Measurements from ENCODE around the gene ARFGAP1. TPM values are rescaled to one million over a fixed set of nuclear protein-coding genes. Genes with fewer than 3 reads are reported as not detected.
A peak's percentile ranks its signal among the peaks of the same experiment; 100 is the strongest.

The ARFGAP1 gene
- total RNA-seq, 1 donor from 2014 or later: 44.7 TPM

DNA sequence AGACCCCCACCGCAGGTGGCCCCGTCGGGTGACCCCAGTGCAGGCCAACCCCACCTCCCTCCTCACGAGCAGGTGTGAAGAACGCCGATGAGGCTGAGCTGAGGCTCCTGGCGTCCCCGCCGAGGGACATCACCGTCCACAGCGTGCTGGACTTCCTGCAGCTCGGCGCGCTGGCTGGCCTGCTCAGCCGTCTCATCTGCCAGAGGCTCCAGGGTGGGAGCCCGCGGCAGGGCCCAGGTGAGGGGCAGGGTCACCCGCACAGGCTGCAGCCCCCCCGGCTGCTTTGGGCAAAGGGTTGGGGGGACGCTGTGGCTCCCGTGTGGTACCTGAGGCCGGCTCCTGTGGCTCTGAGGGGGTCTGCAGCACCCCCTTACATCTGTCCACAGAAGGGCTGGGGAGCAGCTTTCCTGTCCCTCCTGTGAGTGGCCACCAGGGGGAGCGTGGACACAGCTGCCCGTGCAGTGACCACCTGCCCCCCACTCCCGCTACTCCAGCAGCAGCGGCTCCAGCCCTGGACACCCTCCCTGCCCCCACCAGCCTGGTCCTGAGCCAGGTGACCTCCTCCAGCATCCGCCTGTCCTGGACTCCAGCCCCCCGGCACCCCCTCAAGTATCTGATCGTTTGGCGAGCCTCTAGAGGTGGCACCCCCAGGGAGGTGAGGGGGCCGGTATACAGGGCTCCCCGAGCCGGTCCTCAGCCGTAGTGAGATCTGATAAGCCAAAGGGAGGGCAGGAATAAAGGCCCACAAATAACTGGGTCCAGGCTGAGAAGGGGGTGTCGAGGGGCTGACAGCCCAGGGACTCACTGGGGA is 36.9 kb downstream of the ARFGAP1 start:
- DNase-seq (ENCODE audit: extremely low spot score in 2 of 2): no peak
- no peaks in the 10 kb centered on the region for H3K36me3 ChIP-seq
- TF ChIP-seq POLR2AphosphoS5 (IDR thresholded peaks at IDR 0.05; ENCODE audit: insufficient read depth in 1 of 2, low read depth in 1 of 2) (no peak), POLR2A (IDR thresholded peaks at IDR 0.05) (no peak)
- TF ChIP-seq, protein P1, sequence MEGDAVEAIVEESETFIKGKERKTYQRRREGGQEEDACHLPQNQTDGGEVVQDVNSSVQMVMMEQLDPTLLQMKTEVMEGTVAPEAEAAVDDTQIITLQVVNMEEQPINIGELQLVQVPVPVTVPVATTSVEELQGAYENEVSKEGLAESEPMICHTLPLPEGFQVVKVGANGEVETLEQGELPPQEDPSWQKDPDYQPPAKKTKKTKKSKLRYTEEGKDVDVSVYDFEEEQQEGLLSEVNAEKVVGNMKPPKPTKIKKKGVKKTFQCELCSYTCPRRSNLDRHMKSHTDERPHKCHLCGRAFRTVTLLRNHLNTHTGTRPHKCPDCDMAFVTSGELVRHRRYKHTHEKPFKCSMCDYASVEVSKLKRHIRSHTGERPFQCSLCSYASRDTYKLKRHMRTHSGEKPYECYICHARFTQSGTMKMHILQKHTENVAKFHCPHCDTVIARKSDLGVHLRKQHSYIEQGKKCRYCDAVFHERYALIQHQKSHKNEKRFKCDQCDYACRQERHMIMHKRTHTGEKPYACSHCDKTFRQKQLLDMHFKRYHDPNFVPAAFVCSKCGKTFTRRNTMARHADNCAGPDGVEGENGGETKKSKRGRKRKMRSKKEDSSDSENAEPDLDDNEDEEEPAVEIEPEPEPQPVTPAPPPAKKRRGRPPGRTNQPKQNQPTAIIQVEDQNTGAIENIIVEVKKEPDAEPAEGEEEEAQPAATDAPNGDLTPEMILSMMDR (IDR thresholded peaks at IDR 0.05): peak; percentile 63 to 66 (median 66)
- H3K4me1 ChIP-seq: no peaks in the 10 kb centered on the region
- no peak overlapping the region for H3K4me3 ChIP-seq
- H3K27me3 ChIP-seq: no peaks in the 10 kb centered on the region
- no peak overlapping the region for H3K27ac ChIP-seq
- intact Hi-C loops (cut with DNase I): loop anchor here (5.0 kb wide), 1 partner anchor 68 kb away; no protein-coding TSS in a partner anchor
- no peaks in the 10 kb centered on the region for H3K9me3 ChIP-seq

GRCh38 chr20:63310265-63310991 is 37.8 kb downstream of the ARFGAP1 start:
- no peak for DNase-seq (ENCODE audit: extremely low spot score in 2 of 2)
- no peaks in the 10 kb centered on the region for H3K36me3 ChIP-seq
- no peak overlapping the region for H3K27ac ChIP-seq
- intact Hi-C loops (cut with DNase I): loop anchor here (5.0 kb wide), 1 partner anchor 67 kb away; no protein-coding TSS in a partner anchor
- no peaks in the 10 kb centered on the region for H3K4me1 ChIP-seq
- TF ChIP-seq POLR2A (IDR thresholded peaks at IDR 0.05): no peak
- TF ChIP-seq, protein P1 (IDR thresholded peaks at IDR 0.05): no peak
- TF ChIP-seq POLR2AphosphoS5 (IDR thresholded peaks at IDR 0.05; ENCODE audit: insufficient read depth in 1 of 2, low read depth in 1 of 2): no peak
- no peaks in the 10 kb centered on the region for H3K9me3 ChIP-seq
- no peak overlapping the region for H3K4me3 ChIP-seq
- no peaks in the 10 kb centered on the region for H3K27me3 ChIP-seq

- intact Hi-C loops (cut with DNase I): loop anchor here (5.0 kb wide), 1 partner anchor 66 kb away; no protein-coding TSS in a partner anchor
- no peaks in the 10 kb centered on the region for H3K27me3 ChIP-seq
Measured at GRCh38 chr20:63311186-63311832, 38.7 kb downstream of the ARFGAP1 start.

GRCh38 chr20:63311833-63312243 is 39.2 kb downstream of the ARFGAP1 start:
- Histone ChIP-seq H3K27ac (no peak overlapping the region), H3K4me1 (no peaks in the 10 kb centered on the region), H3K27me3 (no peaks in the 10 kb centered on the region), H3K4me3 (no peak overlapping the region), H3K36me3 (no peaks in the 10 kb centered on the region), H3K9me3 (no peaks in the 10 kb centered on the region)
- TF ChIP-seq, protein P1 (IDR thresholded peaks at IDR 0.05): no peak
- TF ChIP-seq POLR2A (IDR thresholded peaks at IDR 0.05) (no peak), POLR2AphosphoS5 (IDR thresholded peaks at IDR 0.05; ENCODE audit: insufficient read depth in 1 of 2, low read depth in 1 of 2) (no peak)
- intact Hi-C loops (cut with DNase I): loop anchor here (5.0 kb wide), 1 partner anchor 65 kb away; no protein-coding TSS in a partner anchor
- no peak for DNase-seq (ENCODE audit: extremely low spot score in 2 of 2)

More at GRCh38 chr20:63311186-63311832, 38.7 kb downstream of the ARFGAP1 start:
- H3K9me3 ChIP-seq: no peaks in the 10 kb centered on the region
- no peaks in the 10 kb centered on the region for H3K36me3 ChIP-seq
- H3K4me3 ChIP-seq: no peak overlapping the region
- no peak for DNase-seq (ENCODE audit: extremely low spot score in 2 of 2)
- H3K27ac ChIP-seq: no peak overlapping the region
- no peaks in the 10 kb centered on the region for H3K4me1 ChIP-seq
- no peak for TF ChIP-seq POLR2AphosphoS5 (IDR thresholded peaks at IDR 0.05; ENCODE audit: insufficient read depth in 1 of 2, low read depth in 1 of 2)

DNA sequence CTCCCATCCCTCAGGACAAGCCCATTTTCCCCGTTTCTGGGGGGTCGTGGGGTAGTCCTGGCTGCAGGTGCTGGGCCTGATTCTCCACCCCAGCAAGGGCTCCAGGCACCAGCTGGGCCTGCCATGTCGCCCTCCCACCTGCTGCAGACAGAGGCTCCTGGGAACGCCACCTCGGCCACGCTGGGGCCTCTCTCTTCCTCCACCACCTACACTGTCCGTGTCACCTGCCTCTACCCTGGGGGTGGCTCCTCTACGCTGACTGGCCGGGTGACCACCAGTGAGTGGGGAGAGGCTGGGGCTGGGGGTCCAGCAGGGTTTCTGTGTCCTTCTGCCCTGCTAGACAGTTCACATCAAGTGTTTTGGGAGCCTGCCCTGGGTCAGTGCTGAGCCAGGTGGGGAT is 39.7 kb downstream of the ARFGAP1 start:
- TF ChIP-seq POLR2AphosphoS5 (IDR thresholded peaks at IDR 0.05; ENCODE audit: insufficient read depth in 1 of 2, low read depth in 1 of 2) (no peak), POLR2A (IDR thresholded peaks at IDR 0.05) (no peak)
- TF ChIP-seq, protein P1 (IDR thresholded peaks at IDR 0.05): no peak
- no peaks in the 10 kb centered on the region for H3K27me3 ChIP-seq
- no peak for DNase-seq (ENCODE audit: extremely low spot score in 2 of 2)
- intact Hi-C loops (cut with DNase I): loop anchor here (5.0 kb wide), 1 partner anchor 65 kb away; no protein-coding TSS in a partner anchor
- no peak overlapping the region for H3K4me3 ChIP-seq
- no peaks in the 10 kb centered on the region for H3K9me3 ChIP-seq
- H3K36me3 ChIP-seq: no peaks in the 10 kb centered on the region
- no peaks in the 10 kb centered on the region for H3K4me1 ChIP-seq
- H3K27ac ChIP-seq: no peak overlapping the region

All from vagina (tissue), 2 donors.